Activated CD4-positive, alpha-beta T cell treated with anti-CD3 and anti-CD28 coated beads, Interleukin-2, amount 50 U/mL, for 48 hours (primary cell): Measurements from ENCODE around the gene NELFCD.
A peak's percentile ranks its signal among the peaks of the same experiment; 100 is the strongest.

Experiments used
- DNase-seq, 2 experiments: peaks; one replicate each; pipeline ENCODE4 v3.0.0-alpha.2; 2020

The NELFCD gene

GRCh38 chr20:58995461-58996225 is 14.6 kb downstream of the NELFCD start:
- no peak for DNase-seq

- DNase-seq = no peak
Observed at GRCh38 chr20:58996226-58996611, 15.2 kb downstream of the NELFCD start.

- no peak for DNase-seq
Observed at GRCh38 chr20:58997141-58997770, 16.2 kb downstream of the NELFCD start.

- no peak for DNase-seq
Observed at GRCh38 chr20:58998656-58999055, 17.6 kb downstream of the NELFCD start.

DNA sequence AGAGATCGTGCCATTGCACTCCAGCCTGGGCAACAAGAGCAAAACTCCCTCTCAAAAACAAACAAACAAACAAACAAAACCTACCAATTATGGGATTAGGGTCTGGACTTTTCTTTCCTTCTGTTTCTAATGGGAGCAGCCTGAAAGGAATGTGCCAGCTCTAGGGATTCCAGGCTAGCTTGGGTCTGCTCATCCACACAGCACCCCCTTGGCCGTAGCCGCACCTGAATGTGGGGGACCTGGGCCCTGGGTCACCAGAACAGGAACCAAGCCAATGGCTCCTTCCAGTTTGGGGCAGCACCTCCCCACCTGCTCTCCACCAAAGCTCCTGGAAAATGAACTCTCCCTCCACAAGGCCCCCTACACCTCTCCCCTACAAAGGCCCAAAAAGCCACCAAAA is 19.3 kb downstream of the NELFCD start:
- DNase-seq = no peak

GRCh38 chr20:59001068-59001448 is 20.0 kb downstream of the NELFCD start:
- no peak for DNase-seq

DNA sequence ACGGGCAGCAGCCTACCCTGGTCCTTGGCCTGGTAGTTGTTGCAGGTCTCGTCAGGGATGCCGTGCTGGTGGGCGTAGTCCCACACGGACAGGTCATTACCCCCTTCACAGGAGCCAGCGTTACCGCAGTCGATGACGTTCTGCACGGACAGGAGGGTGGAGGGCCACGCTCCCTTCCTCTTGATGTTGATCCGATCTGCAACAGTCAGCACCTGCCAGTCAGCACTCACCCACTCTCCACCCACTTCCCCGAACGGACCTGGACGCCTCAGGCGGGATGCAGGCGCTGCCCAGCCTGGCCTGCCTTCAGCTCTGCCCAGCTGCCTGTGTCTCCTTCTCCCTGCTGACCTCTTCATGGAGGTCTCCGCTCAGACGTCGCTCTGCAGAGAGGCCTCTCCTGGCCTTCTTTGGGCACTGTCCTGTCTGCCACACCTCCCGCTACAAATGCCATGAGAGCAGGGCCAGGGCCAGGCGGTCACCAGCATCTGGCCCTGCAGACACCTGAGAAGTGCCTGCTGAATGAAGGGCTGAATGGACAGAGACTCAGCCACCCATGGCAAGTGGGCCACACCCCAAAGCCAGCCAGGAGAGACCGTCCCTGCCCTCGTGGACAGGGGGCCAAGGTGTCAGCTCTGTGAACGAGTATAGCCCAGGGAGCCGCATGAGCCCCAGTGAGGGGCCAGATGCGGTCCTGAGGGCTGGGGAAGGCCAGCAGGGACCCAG is 20.6 kb downstream of the NELFCD start:
- DNase-seq = no peak

GRCh38 chr20:59002388-59002787 is 21.3 kb downstream of the NELFCD start:
- no peak for DNase-seq

- DNase-seq = no peak
Observed at GRCh38 chr20:59002874-59003399, 21.9 kb downstream of the NELFCD start.

DNA sequence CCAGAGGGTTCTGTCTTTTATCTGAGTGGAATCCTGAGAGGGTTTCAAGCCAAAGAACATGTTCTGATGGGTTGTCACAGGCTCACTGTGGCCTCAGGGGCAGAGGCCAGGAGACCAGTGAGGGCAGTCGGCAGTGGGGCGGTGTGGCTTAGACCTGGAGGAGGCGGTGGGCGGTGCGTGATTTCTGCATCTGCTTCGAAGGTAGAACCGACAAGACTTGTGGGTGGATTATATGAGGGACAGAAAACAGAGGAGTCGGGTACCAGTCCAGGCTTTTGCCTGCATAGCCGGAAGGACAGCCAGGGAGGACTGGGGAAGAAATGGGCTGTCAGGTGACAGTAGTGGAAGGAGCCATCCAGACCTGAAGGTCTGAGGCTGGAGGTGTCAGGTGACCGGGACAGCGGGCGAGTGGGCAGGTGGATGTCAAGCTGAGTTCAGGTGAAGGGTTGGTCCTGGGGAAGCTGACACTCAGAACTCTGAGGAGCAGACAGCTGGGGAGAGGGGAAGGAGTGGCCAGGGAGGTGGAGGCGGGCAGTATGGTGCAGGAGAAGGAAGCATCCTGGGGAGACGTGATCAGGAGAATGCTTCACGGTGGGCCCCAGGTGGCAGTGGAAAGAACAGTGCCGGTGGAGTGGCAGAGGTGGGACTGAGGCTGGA is 22.9 kb downstream of the NELFCD start:
- DNase-seq = no peak

DNA sequence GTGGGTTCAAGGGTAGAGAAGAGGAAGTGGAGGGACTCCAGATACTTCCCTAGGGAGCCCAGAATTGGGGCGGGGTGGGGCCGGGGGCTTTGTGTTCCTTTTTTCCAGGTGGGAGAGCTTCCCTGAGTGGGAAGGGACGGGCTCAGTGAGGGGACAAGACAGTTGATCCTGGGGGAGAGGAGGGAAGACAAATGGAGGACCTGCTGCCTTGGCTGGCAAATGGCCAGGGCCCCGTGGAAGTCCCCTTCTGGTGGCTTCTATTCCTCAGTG is 23.4 kb downstream of the NELFCD start:
- DNase-seq = peak; percentile 58 to 64

GRCh38 chr20:59004763-59005522 is 23.9 kb downstream of the NELFCD start:
- no peak for DNase-seq

- no peak for DNase-seq
Observed at GRCh38 chr20:59005523-59006166, 24.6 kb downstream of the NELFCD start.

- DNase-seq = no peak
Observed at GRCh38 chr20:59006167-59006863, 25.3 kb downstream of the NELFCD start.

- DNase-seq = peak; percentile 58 to 60
Observed at GRCh38 chr20:59006864-59007664, 26.0 kb downstream of the NELFCD start, which contains the start of gene CTSZ. Gene CTSZ, minus strand, starts transcription at chr20:59007254. Its CDS starts 126 bp downstream, at chr20:59007128.

DNA sequence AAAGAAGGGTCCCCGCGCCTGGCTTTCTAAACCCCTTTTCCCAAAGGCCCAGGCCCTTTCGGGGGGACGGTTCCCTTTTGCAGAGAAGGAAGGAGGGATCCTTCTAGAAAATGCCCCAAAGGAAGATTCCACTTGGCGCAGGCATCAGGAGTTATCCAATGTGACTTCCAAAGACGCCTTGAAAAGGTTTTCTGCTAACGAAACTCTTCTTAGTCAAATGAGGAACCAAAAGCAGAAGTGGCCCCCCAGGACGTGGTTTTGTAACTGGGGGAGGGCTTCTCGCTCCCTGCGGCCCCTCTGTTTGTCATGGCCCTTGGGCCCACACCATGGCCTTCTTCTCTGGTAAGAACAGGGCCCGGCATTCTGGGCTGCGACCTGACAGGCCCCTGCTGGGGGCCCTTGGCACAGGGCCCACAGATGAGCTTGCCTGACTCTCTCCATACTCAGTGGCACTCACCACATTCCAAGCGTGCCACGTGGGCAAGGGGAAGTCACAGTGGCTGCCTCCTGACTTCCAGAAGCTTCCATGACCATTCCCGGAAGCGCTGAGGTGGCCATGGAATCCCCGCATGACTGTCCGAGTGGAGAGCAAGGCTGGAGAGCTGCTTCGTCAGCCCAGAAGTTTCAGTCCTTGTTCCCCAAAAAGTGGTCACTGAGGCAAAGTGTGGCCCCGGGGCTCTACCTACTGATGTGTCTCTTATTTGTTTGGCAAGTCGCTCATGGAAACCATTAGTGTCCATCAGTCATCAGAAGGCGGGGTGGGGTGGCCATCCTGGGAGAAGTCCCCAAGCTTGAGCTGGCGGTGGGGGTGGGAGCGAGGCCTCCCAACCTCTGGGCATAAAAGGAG is 26.8 kb downstream of the NELFCD start:
- DNase-seq = no peak

- no peak for DNase-seq
Observed at GRCh38 chr20:59008715-59009336, 27.8 kb downstream of the NELFCD start.

DNA sequence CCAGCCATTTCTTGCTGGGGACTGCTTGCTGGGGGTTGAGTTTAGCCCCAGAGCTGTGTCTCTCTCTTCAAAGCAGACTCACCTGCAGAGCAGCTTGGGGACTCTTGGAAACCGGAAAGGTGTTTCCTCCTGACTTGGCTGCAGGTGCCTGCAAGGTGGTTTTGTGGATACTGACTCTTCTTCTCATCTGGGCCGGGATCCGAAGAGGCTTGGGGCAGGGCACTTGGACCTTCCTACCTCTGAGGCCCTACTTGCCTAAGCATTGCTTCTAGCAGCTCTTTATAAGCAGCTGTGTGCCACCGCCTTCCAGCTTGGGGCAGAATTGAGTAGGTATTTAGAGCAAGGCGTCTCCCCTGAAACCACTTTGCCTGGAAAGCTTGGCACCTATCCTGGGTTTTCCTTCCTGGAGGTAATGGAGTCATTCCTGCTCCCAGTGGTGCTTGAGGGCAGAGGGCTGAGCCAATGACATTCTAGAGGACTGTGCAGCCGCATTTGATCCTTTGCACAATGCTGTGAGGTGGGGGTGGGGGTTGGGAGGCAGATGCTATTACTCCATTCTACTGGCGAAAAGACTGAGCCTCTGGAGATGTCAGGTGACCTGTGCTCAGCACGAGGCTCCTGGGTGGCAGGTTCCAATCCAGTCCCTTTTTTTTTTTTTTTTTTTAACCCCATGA is 29.4 kb downstream of the NELFCD start:
- no peak for DNase-seq
